CD4-positive, alpha-beta T cell (primary cell): Measurements from ENCODE around the gene TMEM198. TPM values are rescaled to one million over a fixed set of nuclear protein-coding genes. Genes with fewer than 3 reads are reported as not detected.

Source experiments
- ATAC-seq: fragments of 200-7000 bp; cut with Tn5 transposase; one replicate; pipeline ENCODE4 v1.10.0; 2022; ENCODE audit warnings: mild to moderate bottlenecking; ENCODE audit not compliant: poor library complexity
- CTCF ChIA-PET: fragments of 350-600 bp; sonication (Branson Sonifier 250); formaldehyde crosslinking; loops from one replicate; lab custom pipeline; 2021; ENCODE audit warnings: antibody characterized with exemption, inconsistent platforms; lab: Charles Lee
- POLR2A ChIA-PET: fragments of 350-600 bp; sonication (Branson Sonifier 250); formaldehyde crosslinking; loops from one replicate; lab custom pipeline; 2021; ENCODE audit warnings: antibody characterized with exemption, inconsistent platforms; lab: Charles Lee
- DNase-seq, 14 experiments: peaks; one replicate each; pipeline ENCODE4 v3.0.0-alpha.2; 2013 to 2020; ENCODE audit warnings: mixed read lengths in 2 of 14
- H3K27ac ChIP-seq, 2 donors: one replicate each; pipeline versions ENCODE4 v1.5.1 to v1.7.0; 2013; ENCODE audit warnings: low read length in 2 of 2, low read depth in 1 of 2, mild to moderate bottlenecking in 1 of 2
- H3K27me3 ChIP-seq, 2 experiments: 1 replicate in 1 of 2; 2 replicates in 1 of 2; pipeline versions ENCODE4 v1.6.1 to v1.7.0; 2013; ENCODE audit warnings: low read length in 2 of 2, control low read depth in 1 of 2, mild to moderate bottlenecking in 1 of 2, moderate library complexity in 1 of 2; ENCODE audit not compliant: insufficient read depth in 2 of 2, control insufficient read depth in 1 of 2
- H3K36me3 ChIP-seq: one replicate; pipeline ENCODE4 v1.6.1; 2013; ENCODE audit warnings: low read length, control low read depth; ENCODE audit not compliant: insufficient read depth
- H3K4me1 ChIP-seq: one replicate; pipeline ENCODE4 v1.6.1; 2013; ENCODE audit warnings: low read length, control low read depth; ENCODE audit not compliant: insufficient read depth
- H3K4me3 ChIP-seq: one replicate; pipeline ENCODE4 v1.5.1; 2013; ENCODE audit warnings: mild to moderate bottlenecking, low read length, moderate library complexity
- H3K9me3 ChIP-seq, 2 experiments: 1 replicate in 1 of 2; 2 replicates in 1 of 2; pipeline versions ENCODE4 v1.6.1 to v1.7.0; 2013; ENCODE audit warnings: low read length in 2 of 2, mild to moderate bottlenecking in 2 of 2, control low read depth in 1 of 2, moderate library complexity in 1 of 2; ENCODE audit not compliant: control insufficient read depth in 1 of 2, insufficient read depth in 1 of 2
- H3K27ac Mint-ChIP-seq: one replicate; pipeline ENCODE4 v1.8.0; 2020; ENCODE audit warnings: mixed read lengths
- H3K27me3 Mint-ChIP-seq: one replicate; pipeline ENCODE4 v1.8.0; 2021; ENCODE audit warnings: mixed read lengths
- H3K36me3 Mint-ChIP-seq: one replicate; pipeline ENCODE4 v1.8.0; 2021; ENCODE audit warnings: low read depth, mixed read lengths
- H3K4me1 Mint-ChIP-seq: one replicate; pipeline ENCODE4 v1.8.0; 2021; ENCODE audit warnings: low read depth, mixed read lengths
- H3K4me3 Mint-ChIP-seq: one replicate; pipeline ENCODE4 v1.8.0; 2020; ENCODE audit warnings: mild to moderate bottlenecking, mixed read lengths
- H3K9me3 Mint-ChIP-seq: one replicate; pipeline ENCODE4 v1.8.0; 2020; ENCODE audit warnings: mixed read lengths
- intact Hi-C, 2 experiments: fragments of 100-400 bp; cut with DNase I in 1 of 2; cut with micrococcal nuclease in 1 of 2; formaldehyde crosslinking; loops; one replicate each; pipeline versions ENCODE4 v1.15.1 to v1.9.0; 2023 to 2025; cut with DNase I, micrococcal nuclease
- total RNA-seq, 174 experiments: library from RNA in 2 of 174; stranded (reverse) in 2 of 174; gene quantifications; one replicate each; pipeline ENCODE4 v1.2.3 and lab custom pipeline; 2021 to 2026
- TF ChIP-seq, protein P1 (sequence below): fragments of 200-600 bp; IDR thresholded peaks from one replicate; pipeline ENCODE4 v1.8.0; 2022; ENCODE audit warnings: antibody characterized with exemption, mild to moderate bottlenecking

TMEM198 gene
- total RNA-seq, 2 experiments from 2014 or later: 0.47 to 0.91 TPM

- Histone ChIP-seq H3K9me3 (no peaks in the 10 kb centered on the region), H3K36me3 (peaks cover 37% of the 10 kb centered on the region), H3K27ac (no peak overlapping the region), H3K4me3 (no peak overlapping the region), H3K4me1 (peaks cover 23% of the 10 kb centered on the region), H3K27me3 (peaks cover 1 to 3% of the 10 kb centered on the region in 2 experiments)
- Mint-ChIP-seq H3K27me3 (peaks cover 14% of the 10 kb centered on the region), H3K36me3 (peaks cover 57% of the 10 kb centered on the region), H3K4me1 (peaks cover 26% of the 10 kb centered on the region), H3K4me3 (no peak overlapping the region), H3K27ac (no peak overlapping the region), H3K9me3 (no peaks in the 10 kb centered on the region)
- CTCF ChIA-PET: no interaction called here
- intact Hi-C loops: loop anchor here in 1 of 2 experiments (5.0 kb wide), 2 partner anchors 60 to 90 kb away; no protein-coding TSS in a partner anchor
- DNase-seq: no peak
- TF ChIP-seq, protein P1, sequence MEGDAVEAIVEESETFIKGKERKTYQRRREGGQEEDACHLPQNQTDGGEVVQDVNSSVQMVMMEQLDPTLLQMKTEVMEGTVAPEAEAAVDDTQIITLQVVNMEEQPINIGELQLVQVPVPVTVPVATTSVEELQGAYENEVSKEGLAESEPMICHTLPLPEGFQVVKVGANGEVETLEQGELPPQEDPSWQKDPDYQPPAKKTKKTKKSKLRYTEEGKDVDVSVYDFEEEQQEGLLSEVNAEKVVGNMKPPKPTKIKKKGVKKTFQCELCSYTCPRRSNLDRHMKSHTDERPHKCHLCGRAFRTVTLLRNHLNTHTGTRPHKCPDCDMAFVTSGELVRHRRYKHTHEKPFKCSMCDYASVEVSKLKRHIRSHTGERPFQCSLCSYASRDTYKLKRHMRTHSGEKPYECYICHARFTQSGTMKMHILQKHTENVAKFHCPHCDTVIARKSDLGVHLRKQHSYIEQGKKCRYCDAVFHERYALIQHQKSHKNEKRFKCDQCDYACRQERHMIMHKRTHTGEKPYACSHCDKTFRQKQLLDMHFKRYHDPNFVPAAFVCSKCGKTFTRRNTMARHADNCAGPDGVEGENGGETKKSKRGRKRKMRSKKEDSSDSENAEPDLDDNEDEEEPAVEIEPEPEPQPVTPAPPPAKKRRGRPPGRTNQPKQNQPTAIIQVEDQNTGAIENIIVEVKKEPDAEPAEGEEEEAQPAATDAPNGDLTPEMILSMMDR: no peak
- POLR2A ChIA-PET: no interaction called here
- ATAC-seq: no peak
Measured at GRCh38 chr2:219502618-219503017, 41.2 kb upstream of the TMEM198 start.

- Mint-ChIP-seq H3K4me3 (no peak overlapping the region), H3K27ac (no peak overlapping the region), H3K4me1 (peaks cover 13% of the 10 kb centered on the region), H3K9me3 (no peaks in the 10 kb centered on the region), H3K36me3 (peaks cover 54% of the 10 kb centered on the region), H3K27me3 (peaks cover 27% of the 10 kb centered on the region)
- peaks cover 0 to 6% of the 10 kb centered on the region in 2 experiments for H3K9me3 ChIP-seq
- intact Hi-C loops: no loop called here
- ChIA-PET POLR2A (no interaction called here), CTCF (no interaction called here)
- H3K27ac ChIP-seq: no peak overlapping the region
- peaks cover 19% of the 10 kb centered on the region for H3K4me1 ChIP-seq
- peaks cover 12 to 17% of the 10 kb centered on the region in 2 experiments for H3K27me3 ChIP-seq
- TF ChIP-seq, protein P1: no peak
- DNase-seq (no peak), ATAC-seq (no peak)
- no peak overlapping the region for H3K4me3 ChIP-seq
- peaks cover 37% of the 10 kb centered on the region for H3K36me3 ChIP-seq
Measured at GRCh38 chr2:219505585-219505984, 38.2 kb upstream of the TMEM198 start.

GRCh38 chr2:219506153-219506801 lies 37.6 kb upstream of the TMEM198 start:
- peaks cover 54% of the 10 kb centered on the region for H3K36me3 Mint-ChIP-seq
- DNase-seq (no peak), ATAC-seq (no peak)
- TF ChIP-seq, protein P1: no peak
- H3K27ac Mint-ChIP-seq: no peak overlapping the region
- H3K4me3 ChIP-seq: no peak overlapping the region
- CTCF ChIA-PET: no interaction called here
- peaks cover 34% of the 10 kb centered on the region for H3K27me3 Mint-ChIP-seq
- peaks cover 13% of the 10 kb centered on the region for H3K4me1 Mint-ChIP-seq
- H3K4me1 ChIP-seq: peaks cover 19% of the 10 kb centered on the region
- no peaks in the 10 kb centered on the region for H3K9me3 Mint-ChIP-seq
- intact Hi-C loops: no loop called here
- peaks cover 19 to 24% of the 10 kb centered on the region in 2 experiments for H3K27me3 ChIP-seq
- peaks cover 37% of the 10 kb centered on the region for H3K36me3 ChIP-seq
- POLR2A ChIA-PET: no interaction called here
- peaks cover 0 to 13% of the 10 kb centered on the region in 2 experiments for H3K9me3 ChIP-seq
- no peak overlapping the region for H3K27ac ChIP-seq
- no peak overlapping the region for H3K4me3 Mint-ChIP-seq
